ACHN (cell line): ENCODE data around the gene PERP.
"Not testable (repeated sequence)": the region's sequence is repeated elsewhere in the genome, so short reads cannot be mapped to it uniquely, and the experiment has no call there.

ENCODE experiments used
- DNase-seq: peaks from one replicate; pipeline ENCODE4 v3.0.0-alpha.2; 2015
- in situ Hi-C: cut with HindIII; loops from 2 replicates; pipeline ENCODE4 v1.10.0; 2017; ENCODE audit warnings: low sequenced_read_pairs, low pct_ligation_motif_present, low pct_unique_long_range_greater_than_20kb

Gene PERP

GRCh38 chr6:138084904-138085838, 22.0 kb downstream of the PERP start:
- no peak for DNase-seq
- in situ Hi-C loops = no loop called here

GRCh38 chr6:138082232-138082631, 25.0 kb downstream of the PERP start:
- in situ Hi-C loops = no loop called here
- DNase-seq = no peak

GRCh38 chr6:138079556-138079955, 27.7 kb downstream of the PERP start:
- DNase-seq, in situ Hi-C loops: not testable (repeated sequence)

GRCh38 chr6:138078491-138078890, 28.7 kb downstream of the PERP start:
- in situ Hi-C loops = no loop called here

GRCh38 chr6:138073264-138073663, 34.0 kb downstream of the PERP start:
- in situ Hi-C loops = no loop called here
- DNase-seq = no peak

More at GRCh38 chr6:138078491-138078890, 28.7 kb downstream of the PERP start:
- DNase-seq = no peak

GRCh38 chr6:138063726-138064125, 43.5 kb downstream of the PERP start:
- DNase-seq = no peak
- in situ Hi-C loops = no loop called here

- in situ Hi-C loops = no loop called here
- no peak for DNase-seq
Observed at GRCh38 chr6:138054982-138055381, 52.2 kb downstream of the PERP start.

- in situ Hi-C loops = no loop called here
Observed at GRCh38 chr6:138052783-138053182, 54.4 kb downstream of the PERP start.

GRCh38 chr6:138044972-138045371, 62.2 kb downstream of the PERP start:
- no peak for DNase-seq
- in situ Hi-C loops = no loop called here

More at GRCh38 chr6:138052783-138053182, 54.4 kb downstream of the PERP start:
- no peak for DNase-seq

- no peak for DNase-seq
- in situ Hi-C loops = no loop called here
Observed at GRCh38 chr6:138044458-138044857, 62.8 kb downstream of the PERP start.
